ENCODE data around the gene VIPR2.

VIPR2 gene

DNA sequence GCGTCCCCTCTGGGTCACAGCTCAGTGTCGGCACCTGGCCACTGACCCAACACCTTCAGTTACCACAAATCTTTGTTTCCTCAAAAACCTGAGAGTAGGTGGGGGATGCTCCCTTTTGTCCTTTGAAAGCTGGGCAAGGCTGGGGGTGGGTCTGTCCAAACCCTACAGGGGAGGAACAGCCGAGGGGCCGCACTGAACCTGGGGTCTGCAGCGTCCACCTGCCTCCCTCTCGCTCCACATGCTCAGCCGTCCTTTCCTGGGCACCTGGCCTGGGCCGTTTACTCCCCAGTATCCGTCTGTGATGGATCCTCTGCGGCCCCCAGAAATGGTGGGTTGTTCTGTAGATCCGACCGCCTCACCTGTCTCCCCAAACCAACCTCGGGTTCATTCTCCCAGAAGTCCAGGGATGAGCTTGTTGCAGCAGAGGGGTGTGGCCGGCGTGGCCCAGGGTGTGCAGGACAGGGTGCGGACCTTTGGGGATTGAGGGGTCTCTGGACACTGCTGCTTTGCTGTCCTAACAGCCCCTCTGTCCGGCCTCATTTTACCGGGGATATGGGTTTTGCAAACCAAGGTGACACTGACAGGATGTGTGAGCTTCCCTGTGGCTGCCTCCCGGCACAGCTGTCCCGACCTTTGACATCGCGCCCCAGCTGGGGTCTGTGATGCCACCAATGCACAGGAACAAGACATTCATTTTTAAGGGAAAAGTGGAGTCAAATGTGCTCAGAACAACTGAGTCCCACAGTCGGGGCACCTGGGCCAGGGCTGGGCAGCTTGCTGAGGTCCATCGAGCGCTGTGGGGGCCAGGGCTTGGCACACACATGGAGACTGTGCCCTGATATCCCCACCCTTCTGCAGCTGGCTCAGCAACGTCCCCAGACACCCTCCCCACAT, 115.9 kb downstream of the VIPR2 start:
- DNase-seq: no peak

DNA sequence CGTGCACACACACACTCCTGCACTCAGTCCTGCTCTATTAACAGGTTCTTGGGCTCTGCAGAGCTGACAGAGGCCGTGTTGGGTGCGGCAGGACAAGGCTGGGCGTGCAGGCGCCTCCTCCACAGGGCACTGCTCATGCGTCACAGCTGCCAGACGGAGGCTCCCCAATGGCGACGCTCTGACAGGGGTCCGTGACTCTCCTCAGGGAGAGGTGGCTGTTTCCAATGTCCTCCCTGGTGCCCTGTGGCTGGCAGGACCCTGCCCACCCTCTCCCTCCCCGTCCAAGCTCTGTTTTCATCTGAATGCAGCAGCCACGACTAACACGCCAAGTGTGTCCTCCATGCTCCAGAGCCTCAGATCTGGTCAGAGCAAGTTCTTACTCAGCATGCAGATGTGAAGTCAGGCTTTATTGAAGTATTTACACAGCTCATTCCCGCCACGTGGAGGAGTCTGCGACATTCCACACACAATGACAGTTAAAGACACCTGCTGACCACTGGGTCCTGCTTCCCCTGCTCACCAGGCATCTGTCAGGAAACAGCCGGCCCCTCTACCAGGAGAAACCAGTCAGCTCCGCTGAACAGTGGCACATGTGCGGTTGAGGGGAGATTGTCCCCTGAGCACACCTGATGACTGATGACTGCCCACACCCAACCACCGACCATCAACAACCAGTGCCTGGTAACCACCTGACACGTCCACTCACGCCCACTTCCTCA, 116.7 kb downstream of the VIPR2 start:
- no peak for DNase-seq

DNA sequence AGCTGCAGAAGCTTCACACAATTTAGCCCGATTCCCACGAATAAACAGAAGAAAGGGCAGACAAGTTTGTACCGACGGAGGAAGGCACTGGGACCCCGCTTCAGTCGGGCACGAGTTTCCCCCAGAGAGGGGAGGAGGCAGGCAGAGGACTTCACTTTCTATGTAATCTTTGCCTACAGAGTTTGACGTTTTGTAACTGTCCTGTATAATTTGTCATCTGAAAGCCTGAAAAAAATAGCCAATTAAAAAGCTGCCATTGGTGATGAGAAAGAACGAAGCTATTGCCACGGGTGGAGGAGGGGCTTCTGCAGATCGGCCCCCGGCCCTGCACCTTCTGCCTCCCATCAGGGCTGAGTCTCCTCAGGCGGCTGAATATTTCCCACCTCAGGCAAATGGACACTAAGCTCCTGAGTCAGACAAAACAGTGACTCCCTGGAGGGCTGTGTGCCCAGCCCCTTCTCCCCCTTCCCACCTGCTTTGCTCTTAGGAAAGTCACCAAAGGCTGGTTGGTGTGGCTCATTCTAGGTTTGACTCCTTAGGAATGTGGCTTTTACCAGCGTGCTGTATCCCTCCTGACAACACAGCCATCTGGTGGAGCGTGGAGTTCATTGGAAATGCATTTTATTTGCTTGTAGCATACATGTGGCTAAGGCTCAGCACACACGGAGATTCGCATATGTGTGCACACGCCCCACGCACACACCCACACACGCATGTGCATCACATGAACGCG, 117.4 kb downstream of the VIPR2 start:
- DNase-seq: no peak

DNA sequence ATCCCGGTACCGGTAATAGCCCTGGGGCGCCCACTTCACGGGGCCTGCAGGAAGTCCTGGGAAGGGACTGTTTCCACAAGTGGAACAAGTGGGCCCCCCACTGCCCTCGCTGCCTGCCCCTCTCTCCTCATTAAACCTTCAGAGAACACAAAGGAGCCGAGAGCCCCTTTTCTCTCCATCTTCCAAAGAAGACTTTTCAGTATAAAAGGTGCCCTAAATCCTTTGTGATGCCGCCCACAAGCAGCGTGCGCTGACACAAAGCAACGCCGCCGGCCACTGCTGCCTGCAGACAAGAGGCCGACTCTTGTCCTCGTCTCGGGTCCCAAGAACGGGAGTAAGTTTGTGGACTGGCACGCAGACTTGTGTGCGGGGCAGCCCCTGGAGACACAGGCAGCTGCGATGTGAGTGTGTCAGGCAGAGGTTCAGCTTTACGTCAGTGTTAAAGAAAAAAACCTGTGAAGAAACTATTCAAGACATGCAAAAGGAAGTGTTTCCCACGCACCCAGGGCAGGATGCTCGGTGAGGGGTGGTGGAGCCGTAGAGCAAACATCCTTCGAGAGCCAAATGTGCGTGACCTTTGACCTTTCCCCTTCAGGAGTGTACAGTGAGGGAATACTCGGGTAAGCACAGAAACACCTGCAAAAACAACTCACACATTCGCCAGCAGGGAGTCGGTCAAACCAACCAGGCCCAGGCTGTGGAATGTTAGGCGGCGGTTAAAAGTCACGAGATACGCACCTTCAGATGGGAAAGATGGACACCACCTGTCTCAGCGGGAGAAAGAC, 118.2 kb downstream of the VIPR2 start:
- DNase-seq: no peak

DNA sequence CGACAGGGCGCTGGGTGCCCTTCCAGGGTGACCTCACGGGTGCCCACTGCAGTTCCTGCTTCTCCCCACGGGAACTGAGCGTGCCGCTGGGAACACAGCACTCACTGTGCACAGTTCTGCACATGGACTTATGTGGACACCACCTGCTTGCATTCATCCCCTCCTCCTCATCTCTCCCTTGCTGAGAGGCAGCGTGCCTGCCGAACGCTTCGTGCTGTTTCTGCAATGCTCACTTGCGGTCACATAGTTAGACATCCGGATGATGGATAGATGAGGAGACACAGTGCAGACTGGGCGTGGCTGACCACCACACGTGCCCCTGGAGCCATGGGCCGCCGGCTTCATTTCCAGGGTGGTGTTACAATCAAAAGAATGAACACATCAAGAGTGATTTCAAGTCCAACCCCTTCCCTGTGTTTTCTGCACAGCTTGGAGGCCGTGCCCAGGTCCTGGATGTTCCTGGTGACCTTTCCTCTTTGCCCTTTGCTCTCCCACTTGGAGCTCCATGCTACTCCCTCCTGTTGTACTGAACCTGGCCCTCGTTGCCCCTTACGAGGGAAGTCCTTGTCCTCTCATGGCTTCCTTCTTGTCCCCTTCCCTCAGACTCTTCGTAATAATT, 119.4 kb downstream of the VIPR2 start:
- no peak for DNase-seq

DNA sequence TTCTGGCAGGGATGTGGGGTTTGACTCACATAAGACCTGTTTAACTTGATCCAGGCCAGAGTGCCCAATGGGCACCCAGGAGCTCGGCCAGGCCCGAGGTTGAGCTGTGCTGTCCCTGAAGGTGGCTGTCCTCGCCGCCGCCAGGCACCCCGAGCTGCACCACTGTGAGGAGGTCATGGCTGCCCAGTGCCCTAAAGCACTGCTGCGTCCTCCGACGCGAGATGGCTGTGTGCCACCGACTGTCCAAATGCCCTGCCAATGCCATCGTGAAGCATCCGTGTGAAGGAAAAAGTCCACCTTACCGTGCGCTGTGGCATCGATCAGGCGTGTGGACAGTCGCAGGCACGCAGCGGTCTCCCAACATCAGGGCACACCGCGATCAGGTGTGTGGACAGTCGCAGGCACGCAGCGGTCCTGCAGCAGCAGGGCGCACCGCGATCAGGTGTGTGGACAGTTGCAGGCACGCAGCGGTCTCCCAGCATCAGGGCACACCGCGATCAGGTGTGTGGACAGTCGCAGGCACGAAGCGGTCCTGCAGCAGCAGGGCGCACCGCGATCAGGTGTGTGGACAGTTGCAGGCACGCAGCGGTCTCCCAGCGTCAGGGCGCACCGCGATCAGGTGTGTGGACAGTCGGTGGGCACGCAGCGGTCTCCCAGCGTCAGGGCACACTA, 120.3 kb downstream of the VIPR2 start:
- DNase-seq: no peak

DNA sequence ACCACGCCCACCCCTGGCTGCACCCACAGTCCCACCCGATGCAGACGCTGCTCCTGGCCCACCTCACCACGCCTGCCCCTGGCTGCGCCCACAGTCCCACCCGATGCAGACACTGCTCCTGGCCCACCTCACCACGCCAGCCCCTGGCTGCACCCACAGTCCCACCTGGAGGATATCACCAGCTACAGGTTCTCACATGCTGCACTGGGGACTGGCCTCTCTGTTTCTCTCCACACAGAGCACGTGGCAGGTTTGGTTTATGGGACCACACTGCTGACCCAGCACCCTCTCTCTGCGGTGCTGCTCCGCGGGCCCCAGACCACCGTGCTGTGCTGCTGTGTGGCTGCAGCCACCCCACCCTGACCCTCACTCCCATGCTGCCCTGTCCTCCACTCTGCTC, 120.9 kb downstream of the VIPR2 start:
- DNase-seq: no peak

DNA sequence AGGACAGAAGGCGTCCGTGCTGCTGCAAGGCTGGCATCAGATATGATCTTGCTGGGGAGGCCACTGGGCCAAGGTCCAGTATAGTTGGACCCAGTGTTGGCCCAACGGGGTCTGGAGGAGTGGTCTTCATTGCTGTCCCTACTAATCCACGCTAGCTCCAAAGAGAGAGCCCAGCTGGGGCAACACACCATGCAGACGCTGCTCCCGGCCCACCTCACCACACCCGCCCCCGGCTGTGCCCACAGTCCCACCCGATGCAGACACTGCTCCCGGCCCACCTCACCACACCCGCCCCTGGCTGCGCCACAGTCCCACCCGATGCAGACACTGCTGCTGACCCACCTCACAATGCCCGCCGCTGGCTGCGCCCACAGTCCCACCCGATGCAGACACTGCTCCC, 121.5 kb downstream of the VIPR2 start:
- no peak for DNase-seq

DNA sequence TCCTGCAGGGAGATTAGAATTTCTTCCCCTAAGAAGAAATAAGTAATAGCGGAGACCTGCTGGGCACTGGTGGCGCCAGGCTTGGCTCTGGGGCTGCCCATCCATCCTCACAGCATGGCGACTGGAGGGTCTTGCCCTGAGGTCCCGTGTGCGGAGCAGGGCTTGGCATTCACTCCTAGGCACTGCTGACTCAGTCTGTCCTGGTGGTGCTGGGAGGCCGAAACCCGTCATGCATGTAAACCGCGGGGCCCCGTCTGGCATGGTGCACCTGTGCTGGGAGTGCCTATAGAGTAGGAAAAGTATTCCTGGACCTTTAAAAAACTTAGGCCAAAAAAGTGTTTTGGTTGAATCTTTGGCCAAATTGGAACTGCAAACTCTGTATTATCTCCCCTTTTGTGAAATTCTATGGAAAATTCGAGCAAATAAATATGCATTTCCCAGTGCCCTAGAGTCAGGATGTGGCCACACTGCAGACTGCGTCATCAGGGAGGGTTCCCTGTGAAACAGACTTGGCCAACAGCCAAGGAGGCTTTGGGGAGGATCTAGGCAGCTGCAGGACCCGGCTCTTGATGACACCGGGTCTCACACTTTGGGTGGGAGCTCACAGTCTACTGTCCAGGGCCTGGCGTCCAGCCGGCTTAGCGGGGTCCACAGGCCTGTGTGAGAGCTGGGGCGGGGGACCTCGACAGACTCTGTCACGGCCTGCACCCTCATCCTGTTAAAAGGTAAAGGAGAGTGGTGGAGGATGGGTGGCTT, 122.3 kb downstream of the VIPR2 start:
- DNase-seq: no peak

DNA sequence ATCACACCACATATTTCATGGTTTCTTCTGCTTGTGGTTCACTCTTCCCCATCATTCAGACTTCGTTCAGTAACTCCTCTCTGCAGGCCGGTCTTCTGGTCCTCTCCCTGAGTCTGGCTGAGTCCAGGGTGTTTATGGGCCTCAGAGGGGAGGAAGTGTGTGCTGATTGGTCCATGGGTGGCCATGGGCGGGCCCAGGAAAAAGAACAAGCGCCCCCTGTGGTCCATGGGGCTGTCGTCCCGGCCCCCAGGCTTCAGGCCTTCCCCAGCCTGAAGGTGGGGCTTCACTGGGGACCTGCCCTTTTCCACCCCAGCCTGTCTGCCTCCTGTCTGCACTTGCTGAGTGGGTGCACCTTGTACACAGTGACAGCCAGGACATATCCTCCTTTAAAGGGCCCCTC, 123.7 kb downstream of the VIPR2 start:
- no peak for DNase-seq

DNA sequence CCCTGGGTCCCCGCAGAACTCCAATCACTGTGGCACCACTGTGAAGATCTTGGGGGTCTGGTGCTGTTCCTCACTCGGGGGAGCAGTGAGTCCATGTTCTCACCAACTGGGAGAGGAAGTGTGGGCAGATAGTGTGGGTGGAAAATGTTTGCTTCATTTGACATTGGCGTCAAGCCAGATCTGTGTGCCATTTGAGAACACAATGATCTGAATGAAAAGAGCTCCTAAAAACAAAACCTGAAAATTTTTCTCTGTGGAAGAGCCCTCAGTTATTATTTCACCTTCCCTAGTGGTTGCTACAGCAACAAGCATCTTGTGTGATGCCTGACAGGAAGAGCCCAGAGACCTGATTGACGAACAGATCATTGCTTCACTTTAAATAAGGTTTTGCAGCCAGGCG, 125.6 kb downstream of the VIPR2 start:
- peak in 1 of 51 donors; percentile 47 for DNase-seq

DNA sequence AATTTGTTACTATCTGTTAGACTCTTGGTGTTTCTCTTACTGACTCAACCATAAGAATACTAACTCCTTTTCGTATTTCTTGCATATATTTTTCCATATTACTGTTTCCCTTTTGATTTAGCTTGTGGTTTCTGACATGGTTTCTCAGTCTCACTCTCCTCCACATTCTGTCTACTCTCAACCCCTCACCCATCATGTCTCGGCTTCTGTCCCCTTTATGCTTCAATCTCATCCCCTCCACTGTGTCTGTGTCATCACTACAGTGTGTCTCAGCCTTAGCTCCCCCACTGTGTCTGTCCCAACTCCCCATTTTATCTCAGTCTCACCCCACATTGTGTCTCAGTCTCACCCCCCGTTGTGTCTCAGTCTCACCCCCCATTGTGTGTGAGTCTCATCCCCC, 126.9 kb downstream of the VIPR2 start:
- DNase-seq: no peak

DNA sequence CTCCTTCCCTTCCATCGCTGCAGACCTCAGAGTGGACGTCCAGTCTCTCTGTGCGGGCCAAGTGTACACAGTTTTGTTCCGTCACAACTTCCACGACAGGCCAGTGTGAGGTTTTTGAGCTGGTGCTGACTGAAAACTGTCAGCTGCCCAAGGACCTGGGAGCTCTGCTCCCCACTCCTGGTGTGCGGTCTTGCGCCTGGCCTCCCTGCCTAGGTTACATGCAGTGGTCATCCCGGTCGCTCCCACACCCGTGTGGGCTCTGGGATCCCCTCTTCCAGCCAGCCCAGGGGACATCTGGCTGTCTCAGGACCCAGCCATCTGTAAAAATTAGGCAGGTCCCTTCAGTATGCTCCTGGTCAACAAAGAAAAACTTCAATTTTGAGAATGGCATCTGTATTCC, 127.5 kb downstream of the VIPR2 start:
- no peak for DNase-seq

DNA sequence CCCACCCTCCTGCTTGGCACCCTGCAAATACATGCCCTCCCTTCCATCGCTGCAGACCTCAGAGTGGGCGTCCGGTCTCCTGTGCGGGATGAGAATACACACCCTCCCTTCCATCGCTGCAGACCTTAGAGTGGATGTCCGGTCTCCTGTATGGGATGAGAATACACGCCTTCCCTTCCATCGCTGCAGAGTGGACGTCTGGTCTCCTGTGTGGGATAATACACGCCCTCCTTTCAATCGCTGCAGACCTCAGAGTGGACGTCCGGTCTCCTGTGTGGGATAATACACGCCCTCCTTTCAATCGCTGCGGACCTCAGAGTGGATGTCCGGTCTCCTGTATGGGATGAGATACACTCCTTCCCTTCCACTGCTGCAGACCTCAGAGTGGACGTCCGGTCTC, 128.1 kb downstream of the VIPR2 start:
- DNase-seq: no peak

DNA sequence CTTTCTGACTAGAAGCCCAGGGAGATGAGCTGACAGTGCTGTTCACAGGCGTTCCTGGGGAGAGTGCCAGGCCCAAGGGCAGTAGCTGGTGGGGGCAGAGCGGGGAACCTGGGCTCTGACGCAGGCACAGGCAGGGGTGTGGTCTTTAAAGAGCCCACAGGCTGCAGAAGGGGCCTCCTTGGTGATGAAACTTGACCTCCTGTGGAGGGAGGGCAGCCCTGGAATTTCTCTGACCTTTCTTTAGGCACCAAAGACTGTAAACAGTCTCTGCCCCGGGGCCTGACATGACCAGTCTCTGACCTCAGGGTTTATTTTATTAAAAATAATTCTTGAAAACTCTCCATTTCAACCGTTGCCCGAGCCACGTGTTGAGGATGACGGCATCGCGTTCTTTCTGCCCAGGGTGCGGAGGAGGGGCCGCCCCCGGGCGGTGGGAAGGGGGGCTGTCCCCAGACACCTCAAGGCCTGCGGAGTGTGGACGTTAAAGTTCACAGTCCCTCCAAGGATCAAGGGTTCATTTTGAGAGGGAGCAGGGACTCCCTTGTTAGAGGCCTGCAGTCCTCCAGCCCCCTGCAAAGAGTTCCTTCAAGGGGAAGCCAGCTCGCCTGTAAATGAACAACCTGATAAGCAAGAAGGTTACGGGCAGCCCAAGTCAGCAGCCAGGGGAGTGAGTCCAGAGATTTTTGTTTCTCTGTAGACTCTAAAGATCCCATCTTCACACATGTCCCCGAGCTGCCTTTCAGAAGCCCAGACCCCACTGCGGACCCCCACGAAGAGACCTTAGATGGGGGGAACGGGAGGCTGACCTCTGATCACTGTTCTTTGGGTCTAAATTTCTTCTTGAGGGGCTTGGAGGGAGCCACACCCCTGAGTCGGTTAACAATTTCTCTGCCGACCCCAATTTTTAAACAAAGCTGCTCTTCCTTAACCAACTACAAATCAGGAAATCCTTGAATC, 128.9 kb downstream of the VIPR2 start:
- DNase-seq: peak in 8 of 51 donors; percentile 15 to 61 (median 28)

DNA sequence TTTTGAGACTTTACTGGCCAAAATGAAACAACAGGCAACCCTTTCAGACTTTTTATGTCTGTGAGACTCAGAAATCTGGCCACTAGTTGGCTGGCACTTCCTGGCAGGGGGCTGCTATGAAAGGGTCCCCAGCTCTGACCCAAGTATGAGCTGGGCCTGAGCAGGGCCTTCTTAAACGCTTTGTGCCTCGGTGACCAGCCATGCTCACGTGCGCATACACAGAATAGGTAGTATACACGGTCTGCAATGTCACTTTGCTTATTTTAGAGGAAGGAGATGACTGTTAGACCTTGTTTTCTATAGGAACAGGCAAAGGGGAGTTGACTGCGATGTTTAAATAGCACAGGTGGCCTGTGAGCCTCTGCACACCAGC, 129.6 kb downstream of the VIPR2 start:
- no peak for DNase-seq

DNA sequence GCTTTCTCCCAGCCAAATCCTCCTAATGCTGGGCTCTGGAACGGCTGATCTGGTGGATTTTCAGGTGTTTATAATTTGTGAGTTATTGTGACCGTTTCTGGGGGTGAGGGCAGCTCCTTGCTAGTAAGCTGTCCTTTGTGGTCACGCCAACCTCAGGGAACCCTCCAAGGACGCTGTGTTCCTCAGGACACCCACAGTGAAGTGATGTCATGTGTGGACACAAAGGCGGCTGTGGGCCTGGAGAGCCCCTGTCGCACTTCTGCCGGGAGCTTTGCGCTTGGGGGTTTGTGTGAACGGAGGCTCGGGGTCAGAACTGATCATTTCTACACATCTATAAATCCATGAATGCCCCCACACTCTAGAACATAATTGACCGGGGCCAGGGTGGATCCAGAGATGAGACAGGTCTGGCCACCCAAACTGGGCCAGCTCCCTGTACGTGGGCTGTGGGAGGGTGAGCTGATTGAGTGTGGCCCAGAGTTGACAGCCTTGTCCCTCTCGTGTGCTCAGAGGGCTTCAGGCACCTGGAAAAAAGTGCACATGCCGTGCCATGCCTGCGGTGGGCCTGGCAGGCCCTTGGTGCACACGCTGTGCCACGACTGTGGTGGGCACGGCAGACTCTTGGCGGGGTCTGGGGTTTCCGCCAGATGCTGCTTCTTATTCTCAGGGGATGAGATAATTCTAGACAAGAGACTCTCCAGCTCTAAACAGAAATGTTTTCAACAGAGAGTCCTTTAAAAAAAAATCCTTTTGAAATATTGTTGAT, 130.2 kb downstream of the VIPR2 start:
- DNase-seq: no peak

DNA sequence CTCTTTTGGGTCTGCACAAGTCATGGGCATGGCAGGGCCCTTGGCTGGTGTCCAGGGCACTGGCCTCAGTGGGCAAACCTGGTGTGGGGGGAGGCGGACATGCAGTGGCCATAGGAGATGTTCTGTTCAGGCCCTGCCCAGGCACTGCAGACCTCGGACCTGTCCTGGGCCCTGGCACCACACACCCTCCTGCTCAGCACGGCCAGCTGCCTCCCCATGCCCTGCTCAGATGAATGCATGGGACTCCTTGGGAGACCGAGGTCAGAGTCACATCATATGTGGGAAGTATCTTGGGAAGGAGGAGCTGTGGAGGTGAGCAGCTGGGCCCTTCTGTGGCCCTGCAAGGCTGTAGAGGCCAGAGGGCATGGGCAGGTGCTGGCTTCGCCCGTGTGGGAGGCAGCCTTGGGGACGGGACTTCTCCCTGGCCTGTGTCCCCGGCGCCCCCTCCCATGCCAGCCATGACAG, 130.8 kb downstream of the VIPR2 start:
- DNase-seq: no peak

Data from hypothalamus (tissue), 51 donors.